Esophagus squamous epithelium (tissue), 4 donors: Measurements from ENCODE around the gene RBBP8NL.

Experiments used
- CTCF ChIP-seq, 6 experiments: fragments of 450-650 bp in 4 of 6; fragments of 200-600 bp in 2 of 6; sonication (generic) in 2 of 6; IDR thresholded peaks; one replicate each; pipeline ENCODE4 v1.5.1; 2016 to 2019; ENCODE audit warnings: antibody characterized with exemption in 6 of 6, mild to moderate bottlenecking in 4 of 6, moderate library complexity in 4 of 6
- POLR2A ChIP-seq, 4 donors: fragments of 450-650 bp; IDR thresholded peaks; one replicate each; pipeline ENCODE4 v1.6.1; 2017; ENCODE audit warnings: antibody characterized with exemption in 4 of 4, mild to moderate bottlenecking in 4 of 4, moderate library complexity in 3 of 4

GRCh38 chr20:62393335-62393665 is 34.0 kb downstream of the RBBP8NL start:
- TF ChIP-seq CTCF (IDR thresholded peaks at IDR 0.05) (no peak), POLR2A (IDR thresholded peaks at IDR 0.05) (no peak)
